Loucy (cell line): ENCODE data around the gene PPP3CB.

Experiments used
- H2AFZ ChIP-seq: fragments of 200-600 bp; sonication (generic); 2 replicates; pipeline ENCODE4 v1.6.0; 2016; ENCODE audit warnings: antibody characterized with exemption, mild to moderate bottlenecking, low read length, moderate library complexity
- H3F3A ChIP-seq: fragments of 200-600 bp; 2 replicates; pipeline ENCODE4 v1.6.0; 2016; ENCODE audit warnings: antibody characterized with exemption, low read depth, mild to moderate bottlenecking
- H3K27me3 ChIP-seq: fragments of 200-600 bp; sonication (generic); 2 replicates; pipeline ENCODE4 v1.6.1; 2014; ENCODE audit warnings: low read length, mild to moderate bottlenecking; ENCODE audit not compliant: insufficient read depth, poor library complexity, severe bottlenecking
- H3K36me3 ChIP-seq: fragments of 200-600 bp; sonication (generic); 2 replicates; pipeline ENCODE4 v1.6.1; 2016; ENCODE audit warnings: low read length; ENCODE audit not compliant: insufficient read depth
- H3K4me1 ChIP-seq: fragments of 200-600 bp; sonication (generic); 2 replicates; pipeline ENCODE4 v1.5.1; 2014; ENCODE audit warnings: low read length, mild to moderate bottlenecking; ENCODE audit not compliant: insufficient read depth, poor library complexity, severe bottlenecking
- H3K4me2 ChIP-seq: fragments of 200-600 bp; sonication (generic); 2 replicates; pipeline ENCODE4 v1.6.0; 2014; ENCODE audit warnings: antibody characterized with exemption, low read length, low read depth, mild to moderate bottlenecking; ENCODE audit not compliant: poor library complexity, severe bottlenecking
- H3K4me3 ChIP-seq: fragments of 200-600 bp; sonication (generic); 2 replicates; pipeline ENCODE4 v1.5.1; 2014; ENCODE audit warnings: low read length, mild to moderate bottlenecking, mixed read lengths; ENCODE audit not compliant: poor library complexity, severe bottlenecking
- H3K79me2 ChIP-seq: fragments of 200-600 bp; sonication (generic); 2 replicates; pipeline ENCODE4 v1.6.1; 2014; ENCODE audit warnings: low read length; ENCODE audit not compliant: insufficient read depth
- H3K9ac ChIP-seq: fragments of 200-600 bp; sonication (generic); 2 replicates; pipeline ENCODE4 v1.6.0; 2014; ENCODE audit warnings: mild to moderate bottlenecking, low read depth, low read length, moderate library complexity; ENCODE audit not compliant: poor library complexity, severe bottlenecking
- H3K9me2 ChIP-seq: fragments of 200-600 bp; sonication (generic); replicated peaks from 2 replicates; pipeline ENCODE4 v1.6.1; 2016; ENCODE audit warnings: low read depth, low read length, mixed read lengths
- H3K9me3 ChIP-seq: fragments of 200-600 bp; sonication (generic); 2 replicates; pipeline ENCODE4 v1.6.1; 2014; ENCODE audit warnings: mild to moderate bottlenecking, antibody characterized with exemption, low read length, low read depth; ENCODE audit not compliant: insufficient read depth
- H4K20me1 ChIP-seq: fragments of 200-600 bp; sonication (generic); 2 replicates; pipeline ENCODE4 v1.6.0; 2014; ENCODE audit warnings: antibody characterized with exemption, low read length, mild to moderate bottlenecking; ENCODE audit not compliant: insufficient read depth, poor library complexity, severe bottlenecking
- CTCF ChIP-seq: fragments of 200-600 bp; sonication (generic); conservative IDR thresholded peaks from 2 replicates; pipeline ENCODE4 v1.5.1; 2014; ENCODE audit warnings: mild to moderate bottlenecking, antibody characterized with exemption, low read length
- EZH2phosphoT487 ChIP-seq: fragments of 200-600 bp; IDR thresholded peaks from 2 replicates; pipeline ENCODE4 v1.6.1; 2018; ENCODE audit warnings: antibody characterized with exemption, mild to moderate bottlenecking, moderate library complexity, borderline replicate concordance

Gene PPP3CB

GRCh38 chr10:73408061-73408460 lies 87.8 kb downstream of the PPP3CB start:
- Histone ChIP-seq H3K4me3 (no peak overlapping the region), H3F3A (no peaks in the 10 kb centered on the region; the same call in 1 of the 2 replicates), H3K9me3 (no peaks in the 10 kb centered on the region), H3K4me2 (no peak overlapping the region), H3K9ac (no peak overlapping the region), H3K79me2 (peaks cover 87% of the 10 kb centered on the region), H4K20me1 (peaks cover 23% of the 10 kb centered on the region), H3K36me3 (no peaks in the 10 kb centered on the region), H3K9me2 (no peaks in the 10 kb centered on the region), H3K4me1 (peaks cover 25% of the 10 kb centered on the region), H2AFZ (no peak overlapping the region), H3K27me3 (no peaks in the 10 kb centered on the region)
- TF ChIP-seq EZH2phosphoT487 (no peak), CTCF (no peak)

DNA sequence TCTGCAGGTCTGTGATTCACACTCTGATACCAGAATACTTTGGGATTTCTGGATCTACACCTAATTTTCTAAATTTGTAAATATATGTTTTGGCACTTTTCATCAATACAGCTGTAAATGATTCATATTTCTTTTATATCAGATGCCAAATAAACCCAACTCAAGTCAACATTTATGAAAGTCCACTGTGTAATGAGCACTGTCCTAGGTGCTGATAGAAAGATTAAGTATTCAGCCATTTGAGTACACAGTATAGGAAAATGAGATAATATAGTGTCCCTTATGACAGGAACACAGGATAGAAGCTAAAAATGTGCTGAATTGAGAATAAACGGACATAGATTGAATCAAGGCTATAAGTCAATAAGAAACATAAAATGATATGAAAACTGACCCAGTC lies 88.3 kb downstream of the PPP3CB start:
- no peak overlapping the region for H3K4me3 ChIP-seq
- no peaks in the 10 kb centered on the region for H3K9me2 ChIP-seq
- TF ChIP-seq CTCF (no peak), EZH2phosphoT487 (no peak)
- peaks cover 23% of the 10 kb centered on the region for H4K20me1 ChIP-seq
- no peak overlapping the region for H2AFZ ChIP-seq
- H3K27me3 ChIP-seq, result no peaks in the 10 kb centered on the region
- no peak overlapping the region for H3K4me2 ChIP-seq
- H3K4me1 ChIP-seq, result peaks cover 25% of the 10 kb centered on the region
- no peaks in the 10 kb centered on the region for H3K9me3 ChIP-seq
- H3F3A ChIP-seq, result no peaks in the 10 kb centered on the region
- no peaks in the 10 kb centered on the region for H3K36me3 ChIP-seq
- H3K79me2 ChIP-seq, result peaks cover 89% of the 10 kb centered on the region
- no peak overlapping the region for H3K9ac ChIP-seq

DNA sequence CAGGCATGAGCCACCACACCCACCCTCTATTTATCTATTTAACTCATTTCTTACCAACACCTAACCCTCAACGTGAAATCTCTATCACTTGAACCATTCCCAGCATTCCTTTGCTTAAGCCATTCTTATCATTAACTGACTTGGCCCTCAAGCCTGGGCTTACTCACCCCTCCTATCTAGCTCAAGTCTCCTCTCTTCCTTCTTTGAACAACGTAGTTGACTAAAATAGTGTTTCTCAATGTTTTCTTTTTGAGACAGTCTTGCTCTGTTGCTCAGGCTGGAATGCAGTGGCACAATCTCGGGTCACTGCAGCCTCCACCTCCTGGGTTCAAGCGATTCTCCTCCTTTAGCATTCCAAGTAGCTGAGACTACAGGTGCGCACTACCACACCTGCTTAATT lies 89.0 kb downstream of the PPP3CB start:
- H3K4me3 ChIP-seq, result no peak overlapping the region

More for the DNA sequence above, 89.0 kb downstream of the PPP3CB start:
- Histone ChIP-seq H3K79me2 (peaks cover 88% of the 10 kb centered on the region), H2AFZ (no peak overlapping the region), H3F3A (no peaks in the 10 kb centered on the region), H3K9me2 (no peaks in the 10 kb centered on the region), H4K20me1 (peaks cover 23% of the 10 kb centered on the region), H3K9ac (no peak overlapping the region), H3K4me1 (peaks cover 20% of the 10 kb centered on the region), H3K4me2 (no peak overlapping the region), H3K27me3 (no peaks in the 10 kb centered on the region), H3K9me3 (no peaks in the 10 kb centered on the region), H3K36me3 (no peaks in the 10 kb centered on the region)
- no peak for TF ChIP-seq CTCF
- no peak for TF ChIP-seq EZH2phosphoT487
